ENCODE measurements around the gene CREG1. TPM values are rescaled to one million over a fixed set of nuclear protein-coding genes. Genes with fewer than 3 reads are reported as not detected.

Gene CREG1
- polyA plus RNA-seq, result 10 to 100 TPM; 41.9 to 72.7 TPM

DNA sequence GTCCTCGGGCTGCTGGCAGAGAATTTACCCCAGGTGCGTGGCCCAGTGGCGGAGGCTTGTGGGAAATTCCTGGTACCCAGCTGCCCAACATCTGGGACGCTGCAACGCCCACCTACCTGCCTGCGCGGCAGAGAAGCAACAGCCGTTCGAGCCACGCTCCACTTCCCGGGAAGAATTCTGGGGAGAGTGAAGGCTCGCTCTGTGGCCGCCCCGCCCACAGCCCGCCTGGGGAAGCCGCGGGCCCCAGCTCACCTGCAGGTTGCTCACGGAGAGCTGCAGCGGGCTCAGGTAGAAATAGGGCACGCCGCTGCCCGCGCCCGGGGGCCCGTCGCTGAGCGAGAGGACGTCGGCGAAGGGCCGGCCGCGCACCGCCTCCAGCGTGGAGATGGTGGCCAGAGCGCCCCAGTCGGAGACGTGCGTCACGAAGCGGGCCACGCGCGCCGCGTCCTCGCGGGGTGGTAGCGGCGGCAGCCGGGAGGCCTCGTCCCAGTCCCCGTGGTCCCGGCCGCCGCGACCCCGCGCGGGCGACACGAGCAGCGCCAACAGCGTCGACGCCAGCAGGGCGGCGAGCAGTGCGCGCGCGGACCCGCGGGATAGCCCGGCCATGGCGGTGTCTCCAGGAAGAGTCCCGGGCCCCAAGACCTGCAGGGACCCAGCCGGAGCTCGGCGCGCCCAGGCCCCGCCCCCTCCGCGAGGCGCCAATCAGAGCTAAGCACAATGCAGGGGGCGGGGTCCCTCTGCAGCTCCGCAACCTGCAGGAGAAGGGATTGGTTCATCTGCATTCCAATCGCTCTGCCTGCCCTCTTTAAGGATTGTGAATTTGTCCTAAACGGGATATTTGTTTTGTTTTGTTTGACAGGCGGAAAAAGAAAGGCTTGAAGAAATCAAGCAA is at the start of gene CREG1:
Gene CREG1 (minus strand): TSS at position 627 of the 892 bp plus-strand sequence.
- 1% methylated on average over 74 to 90 of the region's 90 CpGs for WGBS, 2 donors
- Histone ChIP-seq H3K27ac (ENCODE audit: low read depth in 2 of 2, low read length in 1 of 2) (peak within 1 kb of the TSS; percentile 86 to 97), H3K27me3 (ENCODE audit: control insufficient read depth in 1 of 2, insufficient read depth in 2 of 2, low read length in 2 of 2) (no peaks in the 10 kb centered on the region), H3K9me3 (ENCODE audit: control insufficient read depth in 2 of 2, insufficient read depth in 1 of 2, low read depth in 1 of 2, low read length in 1 of 2) (no peaks in the 10 kb centered on the region), H3K36me3 (ENCODE audit: control insufficient read depth in 2 of 2, insufficient read depth in 2 of 2, low read length in 1 of 2) (no peaks in the 10 kb centered on the region), H3K4me3 (ENCODE audit: low read depth in 1 of 2, low read length in 2 of 2) (peak within 1 kb of the TSS; percentile 71 to 88), H3K4me1 (ENCODE audit: control insufficient read depth in 2 of 2, insufficient read depth in 2 of 2, low read length in 1 of 2) (peaks cover 0 to 2% of the 10 kb centered on the region in 2 donors)

DNA sequence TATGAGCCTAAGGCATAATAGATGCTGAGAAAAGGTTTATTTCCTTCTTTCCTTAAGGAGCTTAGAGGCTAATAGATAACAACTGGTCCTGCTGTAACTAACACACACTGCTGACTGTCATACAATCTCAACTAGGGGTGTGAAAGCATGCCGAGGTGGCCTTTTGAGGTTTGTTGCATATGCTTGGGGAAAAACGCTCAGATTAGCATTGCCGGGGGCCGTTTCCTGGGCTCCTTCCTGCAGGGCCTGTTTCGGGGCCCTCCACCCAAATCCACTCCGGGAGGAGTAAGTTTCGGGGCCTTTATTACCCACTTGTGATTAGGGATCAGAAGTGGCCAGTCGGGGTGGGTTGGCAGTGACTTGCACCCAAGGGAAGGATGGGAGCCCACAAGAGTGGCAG is 49.3 kb upstream of the CREG1 start:
- Histone ChIP-seq H3K27me3 (ENCODE audit: control insufficient read depth in 1 of 2, insufficient read depth in 2 of 2, low read length in 2 of 2) (no peaks in the 10 kb centered on the region), H3K4me3 (ENCODE audit: low read depth in 1 of 2, low read length in 2 of 2) (no peak overlapping the region), H3K4me1 (ENCODE audit: control insufficient read depth in 2 of 2, insufficient read depth in 2 of 2, low read length in 1 of 2) (peaks cover 0 to 2% of the 10 kb centered on the region in 2 donors), H3K9me3 (ENCODE audit: control insufficient read depth in 2 of 2, insufficient read depth in 1 of 2, low read depth in 1 of 2, low read length in 1 of 2) (peaks cover 5 to 6% of the 10 kb centered on the region in 2 donors), H3K36me3 (ENCODE audit: control insufficient read depth in 2 of 2, insufficient read depth in 2 of 2, low read length in 1 of 2) (peaks cover 0 to 3% of the 10 kb centered on the region in 2 donors), H3K27ac (ENCODE audit: low read depth in 2 of 2, low read length in 1 of 2) (no peak overlapping the region)
- WGBS, 2 donors, result 79 to 85% methylated on average over 8 of the region's 8 CpGs

DNA sequence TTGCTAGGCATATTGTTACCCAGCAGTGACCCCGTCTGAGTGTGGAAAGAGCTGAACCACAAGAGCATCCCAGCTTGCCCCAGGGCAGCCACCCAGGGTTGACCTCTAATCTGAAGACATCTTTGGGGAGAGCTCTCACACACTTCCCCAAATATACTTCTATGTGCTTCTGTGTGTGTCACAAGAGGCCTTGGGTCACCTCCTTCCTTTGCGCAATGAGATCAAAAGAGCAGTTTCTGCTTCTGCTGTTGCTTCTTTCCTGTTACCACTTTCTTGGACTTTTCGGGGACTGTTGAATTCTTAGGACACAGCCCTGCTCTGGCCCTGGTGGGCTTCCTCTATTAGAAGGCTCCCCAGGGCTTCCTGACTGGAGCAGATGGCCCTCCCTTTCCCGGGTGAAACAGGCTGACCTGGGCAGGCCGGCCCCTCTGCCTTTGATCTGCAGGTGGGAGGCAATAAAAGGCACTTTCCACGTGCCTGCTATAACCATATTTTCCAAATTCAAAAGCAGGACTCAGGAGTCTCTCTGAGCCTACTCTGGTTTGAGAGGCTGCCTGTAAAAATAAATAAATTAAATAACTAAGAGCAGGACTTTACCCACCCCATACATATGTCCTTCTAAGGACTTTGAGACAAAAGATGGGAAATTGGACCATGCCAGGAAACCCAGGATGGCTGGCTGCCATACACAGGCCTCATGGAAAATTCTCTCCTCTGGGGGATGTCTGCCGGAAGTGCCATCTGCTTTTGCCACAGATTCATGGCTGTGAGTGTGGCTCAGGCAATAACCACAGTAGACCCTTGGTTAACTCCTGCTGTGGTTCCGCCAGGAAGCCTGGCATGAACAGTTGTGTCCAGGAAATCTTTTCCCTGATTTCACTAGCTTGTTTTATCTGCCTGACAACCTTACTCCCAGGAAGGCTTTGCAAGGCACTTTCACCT is 48.2 kb upstream of the CREG1 start:
- Histone ChIP-seq H3K4me3 (ENCODE audit: low read depth in 1 of 2, low read length in 2 of 2) (no peak overlapping the region), H3K27me3 (ENCODE audit: control insufficient read depth in 1 of 2, insufficient read depth in 2 of 2, low read length in 2 of 2) (no peaks in the 10 kb centered on the region), H3K27ac (ENCODE audit: low read depth in 2 of 2, low read length in 1 of 2) (no peak overlapping the region), H3K9me3 (ENCODE audit: control insufficient read depth in 2 of 2, insufficient read depth in 1 of 2, low read depth in 1 of 2, low read length in 1 of 2) (peaks cover 0 to 2% of the 10 kb centered on the region in 2 donors), H3K36me3 (ENCODE audit: control insufficient read depth in 2 of 2, insufficient read depth in 2 of 2, low read length in 1 of 2) (peaks cover 0 to 3% of the 10 kb centered on the region in 2 donors), H3K4me1 (ENCODE audit: control insufficient read depth in 2 of 2, insufficient read depth in 2 of 2, low read length in 1 of 2) (peaks cover 0 to 2% of the 10 kb centered on the region in 2 donors)
- WGBS, 2 donors, result 71 to 74% methylated on average over 8 of the region's 8 CpGs

DNA sequence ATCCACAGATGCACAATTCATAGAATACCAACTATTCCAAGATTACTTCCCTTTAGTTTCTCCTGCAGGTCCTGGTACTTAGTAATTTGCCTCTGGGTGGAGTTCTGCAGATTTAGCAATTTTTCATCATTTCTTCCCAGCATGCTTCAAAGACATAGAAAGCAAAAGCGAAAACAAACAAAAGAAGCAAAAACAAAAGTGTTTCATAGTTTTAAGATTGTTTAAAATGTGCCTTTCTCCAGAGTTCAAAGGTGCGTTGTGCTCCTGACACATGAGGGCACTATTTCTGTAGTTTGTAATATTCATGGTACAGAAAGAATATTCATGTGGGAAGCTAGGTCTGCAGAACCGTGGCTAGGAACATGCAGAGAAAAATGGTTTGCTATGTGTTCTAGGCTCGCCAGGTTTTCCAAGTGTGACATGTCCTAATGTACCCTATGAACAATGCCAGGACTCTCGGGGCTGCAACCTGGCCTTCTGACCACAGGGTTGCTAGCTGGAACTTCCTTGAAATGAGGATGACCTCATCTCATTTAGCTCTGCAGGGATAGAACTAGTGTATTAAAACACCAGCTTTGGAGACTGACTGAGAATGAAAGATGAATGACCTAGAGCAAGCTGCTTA is 46.5 kb upstream of the CREG1 start:
- Histone ChIP-seq H3K27ac (ENCODE audit: low read depth in 2 of 2, low read length in 1 of 2) (no peak overlapping the region), H3K4me3 (ENCODE audit: low read depth in 1 of 2, low read length in 2 of 2) (no peak overlapping the region), H3K9me3 (ENCODE audit: control insufficient read depth in 2 of 2, insufficient read depth in 1 of 2, low read depth in 1 of 2, low read length in 1 of 2) (no peaks in the 10 kb centered on the region), H3K4me1 (ENCODE audit: control insufficient read depth in 2 of 2, insufficient read depth in 2 of 2, low read length in 1 of 2) (peaks cover 0 to 2% of the 10 kb centered on the region in 2 donors), H3K36me3 (ENCODE audit: control insufficient read depth in 2 of 2, insufficient read depth in 2 of 2, low read length in 1 of 2) (peaks cover 0 to 3% of the 10 kb centered on the region in 2 donors), H3K27me3 (ENCODE audit: control insufficient read depth in 1 of 2, insufficient read depth in 2 of 2, low read length in 2 of 2) (no peaks in the 10 kb centered on the region)
- WGBS, 2 donors, result 11 to 15% methylated on average over 5 of the region's 5 CpGs

DNA sequence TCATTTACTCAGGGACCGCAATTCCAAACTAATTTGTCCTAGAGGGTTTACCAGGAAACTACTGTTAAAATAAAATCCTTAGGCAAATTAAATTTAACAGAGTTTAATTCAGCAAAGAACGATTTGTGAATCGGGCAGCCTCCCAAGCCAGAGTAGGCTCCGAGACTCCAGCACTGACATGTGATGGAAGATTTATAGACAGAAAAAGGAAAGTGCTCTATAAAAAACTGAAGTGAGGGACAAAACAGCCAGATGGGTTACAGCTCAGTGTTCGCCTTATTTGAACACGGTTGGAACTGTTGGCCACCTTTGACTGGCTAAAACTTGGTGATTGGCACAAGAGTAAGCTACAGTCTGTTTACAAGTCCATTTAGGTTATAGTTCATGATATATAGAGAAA is 41.3 kb upstream of the CREG1 start:
- H3K27me3 ChIP-seq (ENCODE audit: control insufficient read depth in 1 of 2, insufficient read depth in 2 of 2, low read length in 2 of 2), result peaks cover 0 to 2% of the 10 kb centered on the region in 2 donors
- H3K36me3 ChIP-seq (ENCODE audit: control insufficient read depth in 2 of 2, insufficient read depth in 2 of 2, low read length in 1 of 2), result no peaks in the 10 kb centered on the region
- no peak overlapping the region for H3K4me3 ChIP-seq (ENCODE audit: low read depth in 1 of 2, low read length in 2 of 2)
- H3K27ac ChIP-seq (ENCODE audit: low read depth in 2 of 2, low read length in 1 of 2), result no peak overlapping the region
- WGBS, 2 donors, result 42 to 57% methylated on average over 6 of the region's 6 CpGs
- H3K9me3 ChIP-seq (ENCODE audit: control insufficient read depth in 2 of 2, insufficient read depth in 1 of 2, low read depth in 1 of 2, low read length in 1 of 2), result no peaks in the 10 kb centered on the region
- no peaks in the 10 kb centered on the region for H3K4me1 ChIP-seq (ENCODE audit: control insufficient read depth in 2 of 2, insufficient read depth in 2 of 2, low read length in 1 of 2)

DNA sequence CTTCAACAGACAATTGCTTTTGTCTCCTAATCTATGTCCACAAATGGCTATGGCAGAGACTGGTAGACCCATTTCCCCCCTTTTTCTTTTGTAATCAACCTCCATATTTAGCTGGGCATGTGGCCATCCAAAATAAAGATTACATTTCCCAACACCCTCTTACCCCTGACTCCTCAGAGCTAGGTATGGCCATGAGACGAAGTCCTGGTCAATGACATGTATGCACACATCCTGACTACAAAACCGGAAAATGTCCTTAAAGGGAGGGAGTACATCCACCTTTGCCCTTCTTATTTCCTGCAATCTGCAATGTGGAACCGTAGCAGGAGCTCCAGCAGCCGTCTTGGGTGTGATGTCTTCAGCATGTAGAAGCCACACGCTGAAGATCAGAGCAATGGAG is 40.3 kb upstream of the CREG1 start:
- Histone ChIP-seq H3K27ac (ENCODE audit: low read depth in 2 of 2, low read length in 1 of 2) (no peak overlapping the region), H3K27me3 (ENCODE audit: control insufficient read depth in 1 of 2, insufficient read depth in 2 of 2, low read length in 2 of 2) (peaks cover 0 to 2% of the 10 kb centered on the region in 2 donors), H3K4me3 (ENCODE audit: low read depth in 1 of 2, low read length in 2 of 2) (no peak overlapping the region), H3K9me3 (ENCODE audit: control insufficient read depth in 2 of 2, insufficient read depth in 1 of 2, low read depth in 1 of 2, low read length in 1 of 2) (no peaks in the 10 kb centered on the region), H3K36me3 (ENCODE audit: control insufficient read depth in 2 of 2, insufficient read depth in 2 of 2, low read length in 1 of 2) (no peaks in the 10 kb centered on the region), H3K4me1 (ENCODE audit: control insufficient read depth in 2 of 2, insufficient read depth in 2 of 2, low read length in 1 of 2) (no peaks in the 10 kb centered on the region)
- WGBS, 2 donors, result 80 to 83% methylated on average over 5 of the region's 5 CpGs

DNA sequence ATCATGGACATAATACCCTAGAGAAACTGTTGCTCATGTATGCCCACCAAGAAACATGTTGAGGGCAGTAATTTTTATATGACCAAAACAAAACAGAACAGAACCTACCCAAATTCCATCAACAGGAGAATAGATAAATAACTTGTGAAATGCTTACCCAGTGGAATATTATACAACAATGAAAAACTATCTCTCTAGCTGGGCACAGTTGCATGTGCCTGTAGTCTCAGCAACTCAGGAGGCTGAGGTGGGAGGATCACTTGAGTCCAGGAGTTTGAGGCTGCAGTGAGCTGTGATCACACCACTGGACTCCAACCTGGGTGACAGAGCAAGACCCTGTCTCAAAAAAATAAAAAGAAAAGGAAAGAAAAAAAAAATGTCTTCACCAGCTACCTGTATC is 38.9 kb upstream of the CREG1 start:
- Histone ChIP-seq H3K9me3 (ENCODE audit: control insufficient read depth in 2 of 2, insufficient read depth in 1 of 2, low read depth in 1 of 2, low read length in 1 of 2) (no peaks in the 10 kb centered on the region), H3K36me3 (ENCODE audit: control insufficient read depth in 2 of 2, insufficient read depth in 2 of 2, low read length in 1 of 2) (no peaks in the 10 kb centered on the region), H3K27ac (ENCODE audit: low read depth in 2 of 2, low read length in 1 of 2) (no peak overlapping the region), H3K4me1 (ENCODE audit: control insufficient read depth in 2 of 2, insufficient read depth in 2 of 2, low read length in 1 of 2) (no peaks in the 10 kb centered on the region), H3K27me3 (ENCODE audit: control insufficient read depth in 1 of 2, insufficient read depth in 2 of 2, low read length in 2 of 2) (peaks cover 0 to 2% of the 10 kb centered on the region in 2 donors), H3K4me3 (ENCODE audit: low read depth in 1 of 2, low read length in 2 of 2) (no peak overlapping the region)

DNA sequence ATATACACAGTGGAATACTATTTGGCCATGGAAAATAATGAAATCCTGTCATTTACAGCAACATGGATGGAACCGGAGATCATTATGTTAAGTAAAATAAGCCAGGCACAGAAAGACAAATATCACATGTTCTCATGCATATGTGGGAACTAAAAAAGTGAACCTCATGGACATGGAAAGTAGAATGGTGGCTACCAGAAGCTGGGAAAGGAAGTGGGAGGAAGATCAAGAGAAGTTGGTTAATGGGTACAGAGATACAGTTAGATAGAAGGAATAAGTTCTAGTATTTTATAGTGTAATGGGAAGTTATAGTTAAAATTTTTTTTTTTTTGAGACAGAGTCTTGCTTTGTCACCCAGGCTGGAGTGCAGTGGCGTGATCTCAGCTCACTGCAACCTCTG is 34.8 kb upstream of the CREG1 start:
- Histone ChIP-seq H3K4me3 (ENCODE audit: low read depth in 1 of 2, low read length in 2 of 2) (no peak overlapping the region), H3K27me3 (ENCODE audit: control insufficient read depth in 1 of 2, insufficient read depth in 2 of 2, low read length in 2 of 2) (no peaks in the 10 kb centered on the region), H3K9me3 (ENCODE audit: control insufficient read depth in 2 of 2, insufficient read depth in 1 of 2, low read depth in 1 of 2, low read length in 1 of 2) (no peaks in the 10 kb centered on the region), H3K27ac (ENCODE audit: low read depth in 2 of 2, low read length in 1 of 2) (no peak overlapping the region), H3K36me3 (ENCODE audit: control insufficient read depth in 2 of 2, insufficient read depth in 2 of 2, low read length in 1 of 2) (no peaks in the 10 kb centered on the region), H3K4me1 (ENCODE audit: control insufficient read depth in 2 of 2, insufficient read depth in 2 of 2, low read length in 1 of 2) (no peaks in the 10 kb centered on the region)
- 91 to 93% methylated on average over 2 of the region's 2 CpGs for WGBS, 2 donors

DNA sequence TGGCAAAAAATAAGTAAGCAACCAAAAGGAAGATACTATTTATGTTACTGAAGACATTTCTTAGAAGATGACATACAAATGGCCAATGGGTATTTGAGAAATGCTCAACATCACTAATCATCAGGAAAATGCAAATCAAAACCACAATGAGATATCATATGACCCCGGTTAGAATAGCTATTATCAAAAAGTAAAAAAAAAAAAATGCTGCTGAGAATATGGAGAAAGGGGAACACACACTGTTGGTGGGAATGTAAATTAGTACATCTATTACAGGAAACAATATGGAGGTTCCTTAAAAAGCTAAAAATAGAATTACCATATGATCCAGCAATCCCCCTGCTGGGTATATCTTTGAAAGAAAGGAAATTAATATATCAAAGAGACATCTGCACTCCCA is 34.3 kb upstream of the CREG1 start:
- Histone ChIP-seq H3K4me3 (ENCODE audit: low read depth in 1 of 2, low read length in 2 of 2) (no peak overlapping the region), H3K36me3 (ENCODE audit: control insufficient read depth in 2 of 2, insufficient read depth in 2 of 2, low read length in 1 of 2) (no peaks in the 10 kb centered on the region), H3K27ac (ENCODE audit: low read depth in 2 of 2, low read length in 1 of 2) (no peak overlapping the region), H3K9me3 (ENCODE audit: control insufficient read depth in 2 of 2, insufficient read depth in 1 of 2, low read depth in 1 of 2, low read length in 1 of 2) (no peaks in the 10 kb centered on the region), H3K27me3 (ENCODE audit: control insufficient read depth in 1 of 2, insufficient read depth in 2 of 2, low read length in 2 of 2) (no peaks in the 10 kb centered on the region), H3K4me1 (ENCODE audit: control insufficient read depth in 2 of 2, insufficient read depth in 2 of 2, low read length in 1 of 2) (no peaks in the 10 kb centered on the region)
- WGBS, 2 donors, result 79 to 88% methylated on average over 1 of the region's 1 CpG

All from esophagus (tissue), 2 donors.